Panc1 (cell line): ENCODE results near the gene NXPE3. TPM values are rescaled to one million over a fixed set of nuclear protein-coding genes. Genes with fewer than 3 reads are reported as not detected.

Experiments
- ATAC-seq: fragments of 200-7000 bp; cut with Tn5 transposase; 2 replicates; pipeline ENCODE4 v1.9.1; 2020; ENCODE audit warnings: mild to moderate bottlenecking, moderate library complexity
- BruUV-seq: library from RNA; stranded (reverse); fragments of 400-500 nt; replicated peaks from 2 replicates; lab custom pipeline; 2021; lab: Mats Ljungman, UMichigan
- CTCF ChIA-PET: fragments of 300-600 bp; sonication (Branson Sonifier 250); formaldehyde crosslinking; loops from one replicate; lab custom pipeline; 2022; ENCODE audit warnings: antibody characterized with exemption; lab: Charles Lee
- POLR2A ChIA-PET: fragments of 300-600 bp; sonication (Branson Sonifier 250); formaldehyde crosslinking; loops from one replicate; lab custom pipeline; 2022; ENCODE audit warnings: antibody characterized with exemption; lab: Charles Lee
- DNase-seq: peaks from one replicate; pipeline ENCODE4 v3.0.0-alpha.2; 2010; ENCODE audit warnings: low read depth, low spot score
- H3K27ac ChIP-seq: 2 replicates; pipeline ENCODE4 v1.5.1; 2011; ENCODE audit warnings: mild to moderate bottlenecking, low read length, inconsistent platforms
- H3K27me3 ChIP-seq: fragments of 200-500 bp; sonication (Bioruptor generic); 2 replicates; pipeline ENCODE4 v1.6.0; 2014; ENCODE audit warnings: low read length, inconsistent platforms; ENCODE audit not compliant: control insufficient read depth, insufficient read depth
- H3K36me3 ChIP-seq: fragments of 200-500 bp; sonication (Bioruptor generic); 2 replicates; pipeline ENCODE4 v1.5.1; 2014; ENCODE audit warnings: inconsistent platforms, mild to moderate bottlenecking, low read length, moderate library complexity; ENCODE audit not compliant: control insufficient read depth, insufficient read depth
- H3K4me1 ChIP-seq: 2 replicates; pipeline ENCODE4 v1.5.1; 2011; ENCODE audit warnings: inconsistent platforms, mild to moderate bottlenecking, low read length, moderate library complexity; ENCODE audit not compliant: control insufficient read depth, insufficient read depth
- H3K4me3 ChIP-seq, 2 experiments: 2 replicates each; pipeline ENCODE4 v1.5.1; 2011 to 2012; ENCODE audit warnings: low read depth in 2 of 2, low read length in 2 of 2, mild to moderate bottlenecking in 2 of 2, inconsistent platforms in 1 of 2, moderate library complexity in 1 of 2
- H3K9me3 ChIP-seq: fragments of 200-500 bp; sonication (Bioruptor generic); 2 replicates; pipeline ENCODE4 v1.5.1; 2014; ENCODE audit warnings: low read depth, mild to moderate bottlenecking, inconsistent platforms, low read length, moderate library complexity; ENCODE audit not compliant: control insufficient read depth, insufficient read depth
- POLR2AphosphoS5 ChIP-seq: IDR thresholded peaks from 2 replicates; pipeline ENCODE4 v1.6.1; 2012; ENCODE audit warnings: mild to moderate bottlenecking, low read depth, low read length, moderate library complexity
- SIN3A ChIP-seq: IDR thresholded peaks from 2 replicates; pipeline ENCODE4 v1.6.1; 2012; ENCODE audit warnings: low read depth, mild to moderate bottlenecking, low read length, moderate library complexity, borderline replicate concordance; ENCODE audit not compliant: insufficient read depth
- TCF7L2 ChIP-seq: IDR thresholded peaks from 2 replicates; pipeline ENCODE4 v1.6.1; 2011; ENCODE audit warnings: mild to moderate bottlenecking, low read depth, low read length, inconsistent platforms
- in situ Hi-C: cut with HindIII; loops from 2 replicates; pipeline ENCODE4 v1.10.0; 2016; ENCODE audit warnings: low sequenced_read_pairs, low pct_unique_long_range_greater_than_20kb
- intact Hi-C: fragments of 100-400 bp; cut with micrococcal nuclease; formaldehyde crosslinking; loops from one replicate; pipeline ENCODE4 v1.10.0; 2022; ENCODE audit not compliant: unreplicated experiment
- total RNA-seq: library from RNA; stranded (reverse); gene quantifications from one replicate; pipeline ENCODE4 v1.2.1, GENCODE V29; 2021; ENCODE audit not compliant: unreplicated experiment
- TF ChIP-seq, protein P1 (sequence below), 2 experiments: IDR thresholded peaks; 2 replicates each; pipeline ENCODE4 v1.6.1; 2011 to 2012; ENCODE audit warnings: low read depth in 2 of 2, control low read depth in 1 of 2, low read length in 1 of 2, mild to moderate bottlenecking in 1 of 2, moderate library complexity in 1 of 2; ENCODE audit not compliant: insufficient read depth in 1 of 2
- TF ChIP-seq, protein P2 (sequence below): fragments of 450-650 bp; IDR thresholded peaks from 2 replicates; pipeline ENCODE4 v1.5.1; 2017; ENCODE audit warnings: mild to moderate bottlenecking

Gene NXPE3
- total RNA-seq, 1 experiment from 2014 or later: 30.4 TPM

DNA sequence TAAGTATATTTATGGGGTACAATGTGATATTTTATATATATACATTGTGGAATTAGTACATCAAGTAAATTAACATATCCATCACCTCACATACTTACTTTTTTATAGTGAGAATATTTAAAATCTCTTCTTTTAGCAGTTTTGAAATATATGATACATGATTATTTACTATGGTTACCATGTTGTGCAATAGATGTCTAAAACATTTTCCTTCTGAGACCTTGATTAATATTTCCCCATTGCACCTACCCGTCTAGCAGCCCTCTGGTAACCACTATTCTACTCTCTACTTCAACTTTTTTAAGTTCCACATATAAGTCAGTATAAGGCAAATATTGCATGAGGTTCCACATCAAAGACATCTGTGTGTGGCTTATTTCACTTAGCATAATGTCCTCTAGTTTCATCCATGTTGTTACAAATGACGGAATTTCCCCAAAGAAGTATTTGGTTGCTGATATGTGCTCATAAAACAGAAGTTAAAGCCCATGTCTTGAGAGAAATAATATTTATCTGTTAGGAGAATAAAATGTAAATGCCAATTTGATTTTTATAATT, 40.7 kb downstream of the NXPE3 start:
- TF ChIP-seq TCF7L2 (no peak), POLR2AphosphoS5 (no peak), SIN3A (no peak)
- TF ChIP-seq, protein P1, sequence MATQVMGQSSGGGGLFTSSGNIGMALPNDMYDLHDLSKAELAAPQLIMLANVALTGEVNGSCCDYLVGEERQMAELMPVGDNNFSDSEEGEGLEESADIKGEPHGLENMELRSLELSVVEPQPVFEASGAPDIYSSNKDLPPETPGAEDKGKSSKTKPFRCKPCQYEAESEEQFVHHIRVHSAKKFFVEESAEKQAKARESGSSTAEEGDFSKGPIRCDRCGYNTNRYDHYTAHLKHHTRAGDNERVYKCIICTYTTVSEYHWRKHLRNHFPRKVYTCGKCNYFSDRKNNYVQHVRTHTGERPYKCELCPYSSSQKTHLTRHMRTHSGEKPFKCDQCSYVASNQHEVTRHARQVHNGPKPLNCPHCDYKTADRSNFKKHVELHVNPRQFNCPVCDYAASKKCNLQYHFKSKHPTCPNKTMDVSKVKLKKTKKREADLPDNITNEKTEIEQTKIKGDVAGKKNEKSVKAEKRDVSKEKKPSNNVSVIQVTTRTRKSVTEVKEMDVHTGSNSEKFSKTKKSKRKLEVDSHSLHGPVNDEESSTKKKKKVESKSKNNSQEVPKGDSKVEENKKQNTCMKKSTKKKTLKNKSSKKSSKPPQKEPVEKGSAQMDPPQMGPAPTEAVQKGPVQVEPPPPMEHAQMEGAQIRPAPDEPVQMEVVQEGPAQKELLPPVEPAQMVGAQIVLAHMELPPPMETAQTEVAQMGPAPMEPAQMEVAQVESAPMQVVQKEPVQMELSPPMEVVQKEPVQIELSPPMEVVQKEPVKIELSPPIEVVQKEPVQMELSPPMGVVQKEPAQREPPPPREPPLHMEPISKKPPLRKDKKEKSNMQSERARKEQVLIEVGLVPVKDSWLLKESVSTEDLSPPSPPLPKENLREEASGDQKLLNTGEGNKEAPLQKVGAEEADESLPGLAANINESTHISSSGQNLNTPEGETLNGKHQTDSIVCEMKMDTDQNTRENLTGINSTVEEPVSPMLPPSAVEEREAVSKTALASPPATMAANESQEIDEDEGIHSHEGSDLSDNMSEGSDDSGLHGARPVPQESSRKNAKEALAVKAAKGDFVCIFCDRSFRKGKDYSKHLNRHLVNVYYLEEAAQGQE (IDR thresholded peaks at IDR 0.05; ENCODE audit: insufficient read depth in 1 of 2, low read depth in 2 of 2, low read length in 1 of 2): no peak
- TF ChIP-seq, protein P2, sequence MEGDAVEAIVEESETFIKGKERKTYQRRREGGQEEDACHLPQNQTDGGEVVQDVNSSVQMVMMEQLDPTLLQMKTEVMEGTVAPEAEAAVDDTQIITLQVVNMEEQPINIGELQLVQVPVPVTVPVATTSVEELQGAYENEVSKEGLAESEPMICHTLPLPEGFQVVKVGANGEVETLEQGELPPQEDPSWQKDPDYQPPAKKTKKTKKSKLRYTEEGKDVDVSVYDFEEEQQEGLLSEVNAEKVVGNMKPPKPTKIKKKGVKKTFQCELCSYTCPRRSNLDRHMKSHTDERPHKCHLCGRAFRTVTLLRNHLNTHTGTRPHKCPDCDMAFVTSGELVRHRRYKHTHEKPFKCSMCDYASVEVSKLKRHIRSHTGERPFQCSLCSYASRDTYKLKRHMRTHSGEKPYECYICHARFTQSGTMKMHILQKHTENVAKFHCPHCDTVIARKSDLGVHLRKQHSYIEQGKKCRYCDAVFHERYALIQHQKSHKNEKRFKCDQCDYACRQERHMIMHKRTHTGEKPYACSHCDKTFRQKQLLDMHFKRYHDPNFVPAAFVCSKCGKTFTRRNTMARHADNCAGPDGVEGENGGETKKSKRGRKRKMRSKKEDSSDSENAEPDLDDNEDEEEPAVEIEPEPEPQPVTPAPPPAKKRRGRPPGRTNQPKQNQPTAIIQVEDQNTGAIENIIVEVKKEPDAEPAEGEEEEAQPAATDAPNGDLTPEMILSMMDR: no peak
- ChIA-PET POLR2A (no interaction called here), CTCF (no interaction called here)
- Histone ChIP-seq H3K36me3 (no peaks in the 10 kb centered on the region), H3K4me3 (no peak overlapping the region), H3K27me3 (no peaks in the 10 kb centered on the region), H3K27ac (no peak overlapping the region), H3K4me1 (no peaks in the 10 kb centered on the region), H3K9me3 (no peaks in the 10 kb centered on the region)
- no peak for DNase-seq
- intact Hi-C loops (no loop called here), in situ Hi-C loops (loop anchor here (25.0 kb wide), 1 partner anchor 718 kb away; no protein-coding TSS in a partner anchor)
- ATAC-seq: no peak
- BruUV-seq: no TSS peak

DNA sequence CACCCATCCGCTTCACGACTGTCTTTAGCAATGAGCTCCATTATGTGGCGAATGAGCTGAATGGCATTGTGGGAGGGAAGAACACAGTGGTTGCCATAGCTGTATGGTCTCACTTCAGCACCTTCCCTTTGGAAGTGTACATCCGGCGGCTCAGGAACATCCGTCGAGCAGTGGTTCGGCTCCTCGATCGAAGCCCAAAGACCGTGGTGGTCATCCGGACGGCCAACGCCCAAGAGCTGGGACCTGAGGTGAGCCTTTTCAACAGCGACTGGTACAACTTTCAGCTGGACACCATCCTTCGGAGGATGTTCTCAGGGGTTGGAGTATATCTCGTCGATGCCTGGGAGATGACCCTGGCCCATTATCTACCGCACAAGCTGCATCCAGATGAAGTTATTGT, 42.5 kb downstream of the NXPE3 start:
- ChIA-PET POLR2A (no interaction called here), CTCF (no interaction called here)
- in situ Hi-C loops (loop anchor here (25.0 kb wide), 1 partner anchor 716 kb away; no protein-coding TSS in a partner anchor), intact Hi-C loops (no loop called here)
- no peak overlapping the region for H3K4me3 ChIP-seq
- TF ChIP-seq, protein P2: no peak
- no peak for TF ChIP-seq SIN3A
- TF ChIP-seq, protein P1 (IDR thresholded peaks at IDR 0.05; ENCODE audit: insufficient read depth in 1 of 2, low read depth in 2 of 2, low read length in 1 of 2): no peak
- no peak for TF ChIP-seq TCF7L2
- no peak for TF ChIP-seq POLR2AphosphoS5
- H3K9me3 ChIP-seq: no peaks in the 10 kb centered on the region
- H3K36me3 ChIP-seq: no peaks in the 10 kb centered on the region
- ATAC-seq (no peak), DNase-seq (no peak)
- BruUV-seq: no TSS peak
- no peaks in the 10 kb centered on the region for H3K27me3 ChIP-seq
- no peak overlapping the region for H3K27ac ChIP-seq
- peaks cover 7% of the 10 kb centered on the region for H3K4me1 ChIP-seq
